Stimulated activated naive CD8-positive, alpha-beta T cell treated with anti-CD3 and anti-CD28 coated beads, Interleukin-15, Interleukin-2, amounts not matched to agents 100 ng/mL and 50 ng/mL, for 24 hours (primary cell): ENCODE data around the gene EPM2A.
"Not testable (repeated sequence)": the region's sequence is repeated elsewhere in the genome, so short reads cannot be mapped to it uniquely, and the experiment has no call there.

Experiments used
- H3K27ac Mint-ChIP-seq: one replicate; pipeline ENCODE4 v1.8.0; 2021; ENCODE audit warnings: mild to moderate bottlenecking, mixed read lengths
- H3K27me3 Mint-ChIP-seq: one replicate; pipeline ENCODE4 v1.8.0; 2021; ENCODE audit warnings: mixed read lengths
- H3K36me3 Mint-ChIP-seq: one replicate; pipeline ENCODE4 v1.8.0; 2021; ENCODE audit warnings: low read depth, mixed read lengths
- H3K4me1 Mint-ChIP-seq: one replicate; pipeline ENCODE4 v1.8.0; 2021; ENCODE audit warnings: low read depth, mixed read lengths
- H3K4me3 Mint-ChIP-seq: one replicate; pipeline ENCODE4 v1.8.0; 2021; ENCODE audit warnings: mild to moderate bottlenecking, mixed read lengths
- H3K9me3 Mint-ChIP-seq: one replicate; pipeline ENCODE4 v1.8.0; 2021; ENCODE audit warnings: mixed read lengths

EPM2A gene

GRCh38 chr6:145739685-145740084 lies 4.4 kb upstream of the EPM2A start:
- H3K27me3 Mint-ChIP-seq, H3K27ac Mint-ChIP-seq, H3K9me3 Mint-ChIP-seq, H3K4me3 Mint-ChIP-seq, H3K36me3 Mint-ChIP-seq: not testable (repeated sequence)
- H3K4me1 Mint-ChIP-seq, result peaks cover 12% of the 10 kb centered on the region

- H3K27me3 Mint-ChIP-seq, result no peaks in the 10 kb centered on the region
These were observed 2.9 kb upstream of the EPM2A start for GRCh38 chr6:145738265-145738664.

GRCh38 chr6:145736661-145737144 lies 1.4 kb upstream of the EPM2A start:
- H3K9me3 Mint-ChIP-seq, result no peaks in the 10 kb centered on the region
- peaks cover 8% of the 10 kb centered on the region for H3K36me3 Mint-ChIP-seq
- H3K27ac Mint-ChIP-seq, result peak overlapping the region; percentile 84
- peak overlapping the region; percentile 96 for H3K4me3 Mint-ChIP-seq
- H3K27me3 Mint-ChIP-seq, result no peaks in the 10 kb centered on the region
- H3K4me1 Mint-ChIP-seq, result peaks cover 22% of the 10 kb centered on the region

More at GRCh38 chr6:145738265-145738664, 2.9 kb upstream of the EPM2A start:
- Mint-ChIP-seq H3K4me3 (no peak overlapping the region), H3K36me3 (peaks cover 8% of the 10 kb centered on the region), H3K4me1 (peaks cover 18% of the 10 kb centered on the region), H3K9me3 (no peaks in the 10 kb centered on the region), H3K27ac (no peak overlapping the region)

- Mint-ChIP-seq H3K36me3 (peaks cover 10% of the 10 kb centered on the region), H3K27ac (peak overlapping the region; percentile 96), H3K9me3 (peaks cover 7% of the 10 kb centered on the region), H3K4me1 (peaks cover 42% of the 10 kb centered on the region), H3K27me3 (no peaks in the 10 kb centered on the region), H3K4me3 (peak overlapping the region; percentile 91)
These were observed 599 bp downstream of the EPM2A start for GRCh38 chr6:145734486-145735355.

GRCh38 chr6:145733810-145734209 lies 1.5 kb downstream of the EPM2A start:
- H3K27me3 Mint-ChIP-seq, result no peaks in the 10 kb centered on the region
- peak overlapping the region; percentile 66 for H3K4me3 Mint-ChIP-seq
- no peak overlapping the region for H3K27ac Mint-ChIP-seq
- H3K4me1 Mint-ChIP-seq, result peaks cover 42% of the 10 kb centered on the region
- H3K9me3 Mint-ChIP-seq, result peaks cover 8% of the 10 kb centered on the region
- H3K36me3 Mint-ChIP-seq, result peaks cover 11% of the 10 kb centered on the region

- no peak overlapping the region for H3K4me3 Mint-ChIP-seq
- peaks cover 45% of the 10 kb centered on the region for H3K4me1 Mint-ChIP-seq
- peaks cover 13% of the 10 kb centered on the region for H3K9me3 Mint-ChIP-seq
- peaks cover 15% of the 10 kb centered on the region for H3K36me3 Mint-ChIP-seq
- no peaks in the 10 kb centered on the region for H3K27me3 Mint-ChIP-seq
- no peak overlapping the region for H3K27ac Mint-ChIP-seq
These were observed 2.1 kb downstream of the EPM2A start for GRCh38 chr6:145733207-145733606.

- Mint-ChIP-seq H3K9me3 (peaks cover 18% of the 10 kb centered on the region), H3K4me3 (no peak overlapping the region), H3K27me3 (no peaks in the 10 kb centered on the region), H3K27ac (peak overlapping the region; percentile 18), H3K4me1 (peaks cover 40% of the 10 kb centered on the region), H3K36me3 (peaks cover 21% of the 10 kb centered on the region)
These were observed 3.9 kb downstream of the EPM2A start for GRCh38 chr6:145731447-145731846.

GRCh38 chr6:145729887-145730286 lies 5.4 kb downstream of the EPM2A start:
- H3K27ac Mint-ChIP-seq, result no peak overlapping the region
- H3K4me3 Mint-ChIP-seq, result no peak overlapping the region
- H3K27me3 Mint-ChIP-seq, result no peaks in the 10 kb centered on the region
- peaks cover 44% of the 10 kb centered on the region for H3K4me1 Mint-ChIP-seq
- H3K36me3 Mint-ChIP-seq, result peaks cover 25% of the 10 kb centered on the region
- peaks cover 18% of the 10 kb centered on the region for H3K9me3 Mint-ChIP-seq

GRCh38 chr6:145728444-145729385 lies 6.6 kb downstream of the EPM2A start:
- no peaks in the 10 kb centered on the region for H3K27me3 Mint-ChIP-seq
- peaks cover 25% of the 10 kb centered on the region for H3K9me3 Mint-ChIP-seq
- peaks cover 32% of the 10 kb centered on the region for H3K36me3 Mint-ChIP-seq
- H3K27ac Mint-ChIP-seq, result no peak overlapping the region
- H3K4me1 Mint-ChIP-seq, result peaks cover 40% of the 10 kb centered on the region
- no peak overlapping the region for H3K4me3 Mint-ChIP-seq

- no peak overlapping the region for H3K27ac Mint-ChIP-seq
- H3K4me3 Mint-ChIP-seq, result no peak overlapping the region
- H3K27me3 Mint-ChIP-seq, result no peaks in the 10 kb centered on the region
- peaks cover 25% of the 10 kb centered on the region for H3K9me3 Mint-ChIP-seq
- H3K36me3 Mint-ChIP-seq, result peaks cover 37% of the 10 kb centered on the region
- peaks cover 38% of the 10 kb centered on the region for H3K4me1 Mint-ChIP-seq
These were observed 7.4 kb downstream of the EPM2A start for GRCh38 chr6:145727817-145728388.

- Mint-ChIP-seq H3K27me3 (no peaks in the 10 kb centered on the region), H3K27ac (no peak overlapping the region), H3K36me3 (peaks cover 48% of the 10 kb centered on the region), H3K4me1 (peaks cover 22% of the 10 kb centered on the region), H3K9me3 (peaks cover 30% of the 10 kb centered on the region), H3K4me3 (no peak overlapping the region)
These were observed 9.8 kb downstream of the EPM2A start for GRCh38 chr6:145725570-145725969.

- peaks cover 22% of the 10 kb centered on the region for H3K9me3 Mint-ChIP-seq
These were observed 11.7 kb downstream of the EPM2A start for GRCh38 chr6:145723646-145724045.

GRCh38 chr6:145722190-145722589 lies 13.1 kb downstream of the EPM2A start:
- H3K4me3 Mint-ChIP-seq, result no peak overlapping the region
- H3K36me3 Mint-ChIP-seq, result peaks cover 41% of the 10 kb centered on the region
- no peak overlapping the region for H3K27ac Mint-ChIP-seq
- peaks cover 6% of the 10 kb centered on the region for H3K4me1 Mint-ChIP-seq
- H3K9me3 Mint-ChIP-seq, result peaks cover 13% of the 10 kb centered on the region
- H3K27me3 Mint-ChIP-seq, result no peaks in the 10 kb centered on the region

More at GRCh38 chr6:145723646-145724045, 11.7 kb downstream of the EPM2A start:
- H3K4me3 Mint-ChIP-seq, result no peak overlapping the region
- H3K36me3 Mint-ChIP-seq, result peaks cover 47% of the 10 kb centered on the region
- no peaks in the 10 kb centered on the region for H3K27me3 Mint-ChIP-seq
- peaks cover 14% of the 10 kb centered on the region for H3K4me1 Mint-ChIP-seq
- H3K27ac Mint-ChIP-seq, result no peak overlapping the region

GRCh38 chr6:145721144-145721543 lies 14.2 kb downstream of the EPM2A start:
- peaks cover 6% of the 10 kb centered on the region for H3K4me1 Mint-ChIP-seq
- peaks cover 49% of the 10 kb centered on the region for H3K36me3 Mint-ChIP-seq
- H3K27ac Mint-ChIP-seq, result no peak overlapping the region
- no peak overlapping the region for H3K4me3 Mint-ChIP-seq
- no peaks in the 10 kb centered on the region for H3K27me3 Mint-ChIP-seq
- peaks cover 13% of the 10 kb centered on the region for H3K9me3 Mint-ChIP-seq
